ENCODE data around the gene EPHA6.

DNA sequence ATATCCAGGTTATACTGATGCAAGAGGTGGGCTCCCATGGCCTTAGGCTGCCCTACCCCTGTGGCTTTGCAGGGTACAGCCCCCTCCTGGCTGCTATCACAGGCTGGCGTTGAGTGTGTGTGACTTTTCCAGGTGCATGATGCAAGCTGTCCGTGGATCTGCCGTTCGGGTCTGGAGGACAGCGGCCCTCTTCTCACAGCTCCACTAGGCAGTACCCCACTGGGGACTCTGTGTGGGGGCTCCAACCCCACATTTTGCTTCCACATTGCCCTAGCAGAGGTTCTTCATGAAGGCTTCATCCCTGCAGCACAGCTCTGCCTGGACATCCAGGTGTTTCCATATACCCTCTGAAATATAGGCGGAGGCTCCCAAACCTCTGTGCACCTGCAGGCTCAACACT is 610.6 kb downstream of the EPHA6 start:
- no peak for TF ChIP-seq EZH2 (IDR thresholded peaks at IDR 0.05; ENCODE audit: low read depth)
- TF ChIP-seq, protein P1, sequence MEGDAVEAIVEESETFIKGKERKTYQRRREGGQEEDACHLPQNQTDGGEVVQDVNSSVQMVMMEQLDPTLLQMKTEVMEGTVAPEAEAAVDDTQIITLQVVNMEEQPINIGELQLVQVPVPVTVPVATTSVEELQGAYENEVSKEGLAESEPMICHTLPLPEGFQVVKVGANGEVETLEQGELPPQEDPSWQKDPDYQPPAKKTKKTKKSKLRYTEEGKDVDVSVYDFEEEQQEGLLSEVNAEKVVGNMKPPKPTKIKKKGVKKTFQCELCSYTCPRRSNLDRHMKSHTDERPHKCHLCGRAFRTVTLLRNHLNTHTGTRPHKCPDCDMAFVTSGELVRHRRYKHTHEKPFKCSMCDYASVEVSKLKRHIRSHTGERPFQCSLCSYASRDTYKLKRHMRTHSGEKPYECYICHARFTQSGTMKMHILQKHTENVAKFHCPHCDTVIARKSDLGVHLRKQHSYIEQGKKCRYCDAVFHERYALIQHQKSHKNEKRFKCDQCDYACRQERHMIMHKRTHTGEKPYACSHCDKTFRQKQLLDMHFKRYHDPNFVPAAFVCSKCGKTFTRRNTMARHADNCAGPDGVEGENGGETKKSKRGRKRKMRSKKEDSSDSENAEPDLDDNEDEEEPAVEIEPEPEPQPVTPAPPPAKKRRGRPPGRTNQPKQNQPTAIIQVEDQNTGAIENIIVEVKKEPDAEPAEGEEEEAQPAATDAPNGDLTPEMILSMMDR (conservative IDR thresholded peaks at IDR 0.05): no peak
